Regular cardiac myocyte (primary cell): ENCODE results near the gene RPS27L. TPM values are rescaled to one million over a fixed set of nuclear protein-coding genes. Genes with fewer than 3 reads are reported as not detected.

Source experiments
- total RNA-seq: library from RNA; depleted of rRNA; stranded (reverse); fragments of >200 nt; gene quantifications from 2 replicates; pipeline ENCODE4 v1.2.3, GENCODE V29; 2014

The RPS27L gene
- total RNA-seq: 372 and 463 TPM in 2 replicates

DNA sequence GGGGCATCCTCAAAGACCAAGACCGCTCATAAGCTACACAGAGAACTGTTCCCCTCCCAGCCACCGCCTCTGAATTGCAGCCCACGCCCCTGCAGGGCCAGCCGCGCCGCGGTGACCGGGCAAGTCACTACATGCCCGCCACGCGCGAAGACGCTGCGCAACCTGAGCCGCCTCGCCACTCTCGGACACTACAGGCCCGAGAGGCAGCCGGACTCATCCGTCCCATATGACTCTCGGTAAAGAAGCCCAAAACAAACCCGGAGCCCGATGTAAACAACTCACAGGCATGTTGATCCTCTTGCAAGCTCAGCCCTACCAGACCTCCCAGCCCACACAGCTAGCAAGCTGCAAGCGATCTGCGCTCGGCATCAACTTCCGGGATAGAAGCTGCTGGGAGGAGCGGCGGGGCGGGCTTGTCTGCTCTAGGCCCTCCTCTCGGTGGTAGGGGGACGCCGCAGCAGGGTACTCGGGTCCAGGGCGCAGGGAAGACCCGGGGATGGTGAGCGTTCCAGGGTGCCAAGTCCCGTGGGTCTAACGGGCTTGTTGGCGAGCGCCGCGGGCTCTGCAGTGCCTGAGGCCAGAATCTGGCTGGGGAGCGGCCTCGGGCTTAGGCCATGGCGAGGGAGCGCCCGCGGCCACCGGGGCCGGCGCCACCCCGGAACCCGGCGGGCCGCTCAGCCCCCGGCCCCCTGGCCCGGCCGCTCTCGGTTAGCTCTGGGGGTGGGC is at the start of gene RPS27L:
Gene RPS27L, minus strand, starts transcription at position 360 of the 726 bp plus-strand sequence. Its CDS starts 72 bp downstream, at position 288.

DNA sequence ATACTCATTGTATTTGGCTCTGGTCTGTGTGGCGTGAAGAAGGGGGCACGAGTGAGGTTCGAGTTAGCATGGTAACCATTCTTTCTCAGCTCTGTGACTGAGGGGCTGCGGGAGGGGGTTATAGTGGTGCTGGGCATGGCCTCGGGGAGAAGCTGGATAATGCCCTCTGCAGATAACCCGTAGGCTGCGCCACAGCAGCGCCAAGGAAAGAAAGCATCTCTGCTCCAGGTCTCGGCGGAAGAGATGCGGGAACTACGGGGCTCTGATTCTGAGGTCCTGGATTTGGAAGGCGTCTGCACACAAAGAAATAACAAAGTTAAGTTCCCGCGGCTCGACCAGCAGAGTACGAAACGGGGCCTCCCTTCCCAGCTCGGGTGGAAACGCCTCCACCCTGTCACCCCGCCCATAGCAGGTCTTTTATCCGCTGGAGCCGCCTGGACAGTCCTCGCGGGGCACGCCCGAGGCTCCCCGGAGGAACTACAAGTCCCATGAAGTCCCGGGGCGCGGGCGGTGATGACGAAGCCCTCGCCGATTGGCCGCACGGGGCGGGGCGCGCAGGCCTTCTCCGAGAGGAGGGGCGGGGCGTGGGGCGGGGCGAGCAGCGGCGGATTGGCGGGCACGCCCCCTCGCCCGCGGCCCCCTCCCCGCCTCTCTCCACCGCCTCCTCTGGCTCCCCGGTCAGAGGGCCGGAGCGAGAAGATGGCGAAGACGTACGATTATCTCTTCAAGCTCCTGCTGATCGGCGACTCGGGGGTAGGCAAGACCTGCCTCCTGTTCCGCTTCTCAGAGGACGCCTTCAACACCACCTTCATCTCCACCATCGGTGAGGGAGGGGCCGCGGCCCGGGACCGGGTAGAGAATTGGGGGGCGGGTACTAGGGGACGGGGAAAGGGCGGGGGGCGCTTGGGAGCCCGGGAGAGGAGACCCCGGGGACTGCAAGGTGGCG is 31.9 kb upstream of the RPS27L start, which contains the start of gene RAB8B:
Gene RAB8B, plus strand, starts transcription at position 681 of the 946 bp plus-strand sequence. Its CDS starts 19 bp downstream, at position 700.

DNA sequence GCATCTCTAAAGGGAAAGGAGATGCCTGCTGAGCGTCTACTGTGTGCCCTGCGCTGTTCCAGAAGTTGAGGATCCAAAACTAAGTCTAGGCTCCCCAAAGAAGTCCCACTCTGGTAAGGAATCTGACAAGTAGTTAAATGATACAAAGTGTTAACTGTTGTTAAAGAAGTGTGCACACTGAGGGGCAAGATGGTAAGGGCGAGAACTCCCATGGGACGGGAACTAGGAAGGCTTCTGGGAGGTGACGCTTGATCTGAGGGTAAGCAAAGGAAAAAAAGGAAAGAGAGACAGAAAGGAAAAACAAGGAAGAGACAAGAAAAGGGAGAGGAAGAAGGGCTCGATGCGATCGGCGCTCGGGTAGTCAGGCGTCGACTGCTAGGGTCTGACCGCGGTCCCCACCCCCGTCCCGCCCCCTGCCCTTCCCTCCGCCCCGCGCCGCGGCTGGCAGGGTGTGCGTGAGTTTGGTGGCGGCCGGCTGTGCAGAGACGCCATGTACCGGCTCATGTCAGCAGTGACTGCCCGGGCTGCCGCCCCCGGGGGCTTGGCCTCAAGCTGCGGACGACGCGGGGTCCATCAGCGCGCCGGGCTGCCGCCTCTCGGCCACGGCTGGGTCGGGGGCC is 35.8 kb downstream of the RPS27L start, which contains the start of gene LACTB:
Gene LACTB, plus strand, starts transcription at position 480 of the 620 bp plus-strand sequence. Its CDS starts 11 bp downstream, at position 491.

Other genes with a start within 250 kb of the RPS27L start
- gene TPM1, start 114.7 kb downstream of the RPS27L start, total RNA-seq: 844 and 998 TPM in 2 replicates
- gene LACTB, start 35.6 kb downstream of the RPS27L start, total RNA-seq: 37.0 and 62.3 TPM in 2 replicates
- 76.5 and 184 TPM in 2 replicates for gene RAB8B, start 32.1 kb upstream of the RPS27L start, total RNA-seq
- 11.7 and 22.6 TPM in 2 replicates for gene APH1B, start 120.1 kb upstream of the RPS27L start, total RNA-seq
- 60.4 and 195 TPM in 2 replicates for gene CA12, start 224.4 kb upstream of the RPS27L start, total RNA-seq